Stimulated activated memory B cell treated with anti-CD40 and anti-IgM and Interleukin-4, amounts not matched to agents 10 μg/mL and 1 μg/mL and 100 μg/mL, for 72 hours (primary cell): Measurements from ENCODE around the gene MTMR12.
"Not testable (repeated sequence)": the region's sequence is repeated elsewhere in the genome, so short reads cannot be mapped to it uniquely, and the experiment has no call there.

Source experiments
- ATAC-seq: fragments of 150-1000 bp; cut with Tn5 transposase; 2 replicates; pipeline ENCODE4 v1.10.0; 2021
- H3K27ac Mint-ChIP-seq: one replicate; pipeline ENCODE4 v1.8.0; 2022; ENCODE audit warnings: mild to moderate bottlenecking, mixed read lengths
- H3K27me3 Mint-ChIP-seq: one replicate; pipeline ENCODE4 v1.8.0; 2022; ENCODE audit warnings: mixed read lengths
- H3K36me3 Mint-ChIP-seq: one replicate; pipeline ENCODE4 v1.8.0; 2022; ENCODE audit warnings: mixed read lengths
- H3K4me1 Mint-ChIP-seq: one replicate; pipeline ENCODE4 v1.8.0; 2022; ENCODE audit warnings: mixed read lengths
- H3K4me3 Mint-ChIP-seq: one replicate; pipeline ENCODE4 v1.8.0; 2022; ENCODE audit warnings: mild to moderate bottlenecking, moderate library complexity, mixed read lengths
- H3K9me3 Mint-ChIP-seq: one replicate; pipeline ENCODE4 v1.8.0; 2022; ENCODE audit warnings: mixed read lengths

The MTMR12 gene

DNA sequence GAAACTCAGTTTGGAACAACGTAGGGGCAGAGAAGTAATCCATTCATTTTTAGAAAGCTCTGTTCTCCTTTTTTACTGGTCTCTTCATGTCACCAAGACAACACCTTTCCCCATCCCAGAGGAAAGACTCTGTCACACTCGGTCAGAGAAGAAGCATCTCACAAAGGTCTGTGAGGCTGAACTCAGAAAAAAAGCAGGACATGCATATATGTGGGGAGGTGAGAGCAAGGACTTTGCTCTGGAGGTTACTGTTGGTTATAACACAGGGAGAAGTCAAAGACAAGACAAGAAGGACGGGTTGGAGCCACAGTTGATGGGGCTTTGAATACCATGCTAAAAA lies 19.2 kb upstream of the MTMR12 start:
- no peak overlapping the region for H3K4me3 Mint-ChIP-seq
- no peak for ATAC-seq
- no peaks in the 10 kb centered on the region for H3K4me1 Mint-ChIP-seq
- H3K9me3 Mint-ChIP-seq, result no peaks in the 10 kb centered on the region
- H3K27me3 Mint-ChIP-seq, result no peaks in the 10 kb centered on the region
- H3K27ac Mint-ChIP-seq, result no peak overlapping the region
- H3K36me3 Mint-ChIP-seq, result no peaks in the 10 kb centered on the region

DNA sequence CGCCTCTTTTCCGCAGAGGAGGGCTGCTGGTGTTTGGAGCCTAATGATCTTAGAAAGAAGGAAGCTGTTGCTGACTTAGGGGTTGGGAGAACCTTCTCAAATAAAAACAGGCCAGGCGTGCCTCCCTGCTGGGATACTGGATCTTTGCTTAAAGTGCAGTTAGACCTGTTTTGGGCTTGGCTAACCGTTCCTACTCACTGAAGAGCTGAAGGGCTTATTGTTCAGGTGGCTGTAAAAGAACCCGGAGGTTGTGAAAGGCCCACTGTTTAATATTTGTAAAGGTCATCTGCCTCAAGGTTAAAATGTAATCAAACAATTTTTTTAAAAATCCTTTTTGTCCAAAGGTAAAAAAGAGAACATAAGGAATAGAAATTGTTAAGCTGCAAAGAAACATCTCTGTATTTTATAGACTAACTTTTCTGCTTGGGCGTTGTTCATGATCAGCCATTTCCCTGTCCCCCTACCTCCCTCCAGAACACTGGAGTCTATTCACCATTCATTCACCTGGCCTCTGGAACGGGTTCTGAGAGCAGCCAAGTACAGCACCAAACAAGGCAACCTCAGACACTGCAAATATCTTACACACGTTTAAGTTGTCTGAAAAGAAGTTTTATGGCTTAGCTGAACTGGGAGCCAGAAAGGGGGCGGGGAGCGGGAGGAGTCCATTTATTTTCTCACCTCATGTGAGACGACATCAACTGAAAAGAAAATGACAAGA lies 18.6 kb upstream of the MTMR12 start:
- H3K27ac Mint-ChIP-seq, result no peak overlapping the region
- H3K36me3 Mint-ChIP-seq, result no peaks in the 10 kb centered on the region
- H3K9me3 Mint-ChIP-seq, result no peaks in the 10 kb centered on the region
- no peak for ATAC-seq
- H3K4me3 Mint-ChIP-seq, result no peak overlapping the region
- no peaks in the 10 kb centered on the region for H3K27me3 Mint-ChIP-seq
- no peaks in the 10 kb centered on the region for H3K4me1 Mint-ChIP-seq

DNA sequence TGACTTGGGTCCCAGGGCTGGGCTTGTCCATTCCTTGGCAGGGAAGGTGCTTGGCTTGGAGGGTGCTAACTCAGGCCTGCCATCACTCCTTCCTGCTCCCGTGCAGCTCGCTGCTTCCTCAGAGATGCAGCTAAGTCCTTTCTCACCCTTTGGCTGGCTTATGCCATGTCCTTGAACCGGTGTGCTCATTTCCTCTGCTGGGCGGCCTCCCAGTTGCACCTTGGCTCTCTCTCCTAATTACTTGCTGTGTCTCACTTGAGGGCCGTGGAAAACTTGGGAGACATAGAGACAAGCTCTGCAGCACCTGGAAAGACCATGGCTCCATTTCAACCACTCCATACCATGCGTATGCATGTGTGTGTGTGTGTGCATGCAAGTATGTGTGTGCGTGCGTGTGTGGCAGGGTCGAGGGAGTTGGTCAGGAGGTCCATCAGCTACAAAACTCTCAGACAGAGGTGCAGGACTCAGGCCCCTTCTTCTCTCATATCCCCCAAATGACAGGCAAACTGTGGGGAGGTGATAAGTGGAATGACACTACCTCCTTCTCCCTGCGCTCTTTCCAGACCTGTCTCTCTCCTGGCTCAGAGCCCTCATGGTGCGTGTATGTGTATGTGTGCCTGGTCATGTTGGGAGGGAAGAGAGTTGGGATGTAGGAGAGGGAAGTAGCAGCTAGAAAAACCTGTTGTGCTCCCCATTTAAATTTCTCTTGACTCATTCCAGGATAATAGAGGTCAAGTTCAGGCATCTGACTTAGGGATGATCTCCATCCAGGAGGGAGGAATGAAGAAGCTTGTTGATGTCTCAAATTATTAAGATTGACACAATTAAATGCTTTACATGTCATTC lies 17.6 kb upstream of the MTMR12 start:
- Mint-ChIP-seq H3K4me1 (no peaks in the 10 kb centered on the region), H3K27ac (no peak overlapping the region), H3K27me3 (no peaks in the 10 kb centered on the region)

DNA sequence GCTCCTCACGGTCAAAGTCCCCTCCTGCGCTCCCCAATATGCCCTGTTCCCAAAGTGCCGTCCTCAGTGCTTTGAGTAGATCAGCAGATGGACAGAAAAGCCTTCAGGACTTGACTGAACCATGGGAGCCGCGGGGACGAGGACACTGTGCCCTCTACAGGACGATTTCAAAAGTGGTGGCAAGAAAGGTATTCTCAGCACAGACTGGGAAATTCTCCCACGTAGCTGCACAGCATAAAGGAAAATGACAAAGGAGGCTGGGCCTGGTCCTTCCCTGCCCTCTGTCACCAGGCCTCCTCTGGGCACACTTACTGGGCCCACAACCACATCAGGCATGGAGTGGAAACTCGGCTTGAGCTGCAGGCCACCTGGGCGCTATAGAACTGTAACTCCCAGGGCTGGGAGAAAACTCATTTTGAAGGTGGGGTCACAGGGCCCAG lies 16.7 kb upstream of the MTMR12 start:
- Mint-ChIP-seq H3K9me3 (no peaks in the 10 kb centered on the region), H3K4me3 (no peak overlapping the region), H3K36me3 (no peaks in the 10 kb centered on the region), H3K27ac (no peak overlapping the region), H3K27me3 (no peaks in the 10 kb centered on the region), H3K4me1 (no peaks in the 10 kb centered on the region)
- peak; percentile 75 for ATAC-seq

More for the DNA sequence above, 17.6 kb upstream of the MTMR12 start:
- no peak for ATAC-seq
- no peaks in the 10 kb centered on the region for H3K9me3 Mint-ChIP-seq
- no peak overlapping the region for H3K4me3 Mint-ChIP-seq
- H3K36me3 Mint-ChIP-seq, result no peaks in the 10 kb centered on the region

DNA sequence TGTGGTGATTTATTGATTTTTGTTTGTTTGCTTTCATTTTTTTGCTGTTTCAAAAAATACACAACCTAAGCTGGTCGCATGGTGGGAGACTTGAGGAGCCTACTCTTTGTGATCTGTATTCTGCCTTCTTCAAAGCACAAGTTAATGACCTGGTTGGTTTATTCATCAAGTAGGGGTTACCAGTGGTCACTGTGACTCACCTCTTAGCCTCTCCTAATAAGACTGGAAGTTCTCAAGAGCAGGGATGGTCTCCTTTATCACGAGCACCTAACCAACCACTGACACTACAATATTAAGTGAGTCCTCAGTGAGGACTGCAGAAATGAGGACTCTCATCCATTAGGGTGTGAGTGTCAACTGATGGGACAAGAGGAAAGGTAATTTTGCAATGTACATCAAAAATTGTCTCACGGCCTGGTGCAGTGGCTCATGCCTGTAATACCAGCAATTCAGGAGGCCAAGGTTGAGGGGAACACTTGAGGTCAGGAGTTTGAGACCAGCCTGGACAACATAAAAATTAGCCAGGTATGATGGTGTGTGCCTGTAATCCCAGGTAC lies 13.6 kb upstream of the MTMR12 start:
- Mint-ChIP-seq H3K4me1 (no peaks in the 10 kb centered on the region), H3K27ac (no peak overlapping the region), H3K36me3 (peaks cover 5% of the 10 kb centered on the region), H3K27me3 (no peaks in the 10 kb centered on the region), H3K9me3 (peaks cover 5% of the 10 kb centered on the region), H3K4me3 (no peak overlapping the region)
- no peak for ATAC-seq

DNA sequence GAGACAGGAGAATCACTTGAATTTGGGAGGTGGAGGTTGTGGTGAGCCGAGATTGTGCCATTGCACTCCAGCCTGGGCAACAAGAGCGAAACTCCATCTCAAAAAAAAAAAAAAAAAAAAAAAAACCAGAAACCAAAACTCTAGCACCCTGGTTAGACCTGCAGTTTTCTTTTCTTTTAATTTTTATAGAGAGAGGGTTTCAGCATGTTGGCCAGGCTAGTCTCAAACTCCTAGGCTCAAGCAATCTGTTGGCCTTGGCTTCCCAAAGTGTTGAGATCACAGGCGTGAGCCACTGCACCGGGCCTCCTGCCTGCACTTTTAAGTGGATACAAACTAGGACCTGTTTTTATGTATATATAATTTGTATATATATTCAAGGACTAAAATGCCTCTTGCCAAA lies 12.9 kb upstream of the MTMR12 start:
- peaks cover 5% of the 10 kb centered on the region for H3K36me3 Mint-ChIP-seq
- no peak for ATAC-seq
- peaks cover 5% of the 10 kb centered on the region for H3K9me3 Mint-ChIP-seq
- H3K4me1 Mint-ChIP-seq, result no peaks in the 10 kb centered on the region
- H3K4me3 Mint-ChIP-seq, result no peak overlapping the region
- H3K27ac Mint-ChIP-seq, result no peak overlapping the region
- no peaks in the 10 kb centered on the region for H3K27me3 Mint-ChIP-seq

DNA sequence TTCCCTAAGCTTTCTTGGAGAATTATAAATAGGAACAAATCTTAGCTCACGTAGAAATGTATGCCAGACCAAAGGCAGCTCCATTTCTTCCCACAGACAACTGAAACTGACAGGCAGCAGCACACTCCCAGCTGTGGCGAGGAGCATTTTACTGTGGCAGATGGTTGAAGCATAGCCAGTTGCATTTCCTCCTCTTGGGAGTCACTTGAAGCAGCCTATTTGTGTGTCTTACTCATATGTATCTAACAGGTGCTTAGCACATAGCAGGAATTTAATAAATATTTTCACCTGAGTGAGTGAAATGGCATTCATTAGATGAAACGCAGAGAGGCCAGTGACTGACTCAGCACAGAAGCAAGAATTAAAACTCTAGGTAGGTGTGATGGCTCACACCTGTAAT lies 12.3 kb upstream of the MTMR12 start:
- Mint-ChIP-seq H3K9me3 (peaks cover 5% of the 10 kb centered on the region), H3K4me1 (no peaks in the 10 kb centered on the region), H3K4me3 (no peak overlapping the region), H3K36me3 (peaks cover 5% of the 10 kb centered on the region), H3K27me3 (no peaks in the 10 kb centered on the region), H3K27ac (no peak overlapping the region)
- no peak for ATAC-seq

DNA sequence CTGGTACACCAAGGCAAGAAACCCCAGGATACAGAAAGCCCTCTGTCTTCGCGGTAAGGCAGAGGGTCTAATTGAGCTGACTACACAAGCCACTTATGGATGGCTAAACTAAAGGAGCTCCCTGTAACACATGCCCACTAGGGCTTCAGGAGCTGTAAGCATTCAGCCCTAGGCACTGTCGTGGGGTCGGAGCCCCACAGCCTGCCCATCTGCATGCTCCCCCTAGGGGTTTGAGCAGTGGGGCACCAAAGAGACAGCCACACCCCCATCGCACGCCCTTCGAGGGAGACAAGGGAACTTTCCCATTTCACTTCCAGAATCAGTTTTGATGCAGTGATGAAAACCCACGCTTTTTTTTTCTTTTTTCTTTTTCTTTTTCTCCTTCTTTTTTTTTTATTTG lies 11.0 kb upstream of the MTMR12 start:
- no peaks in the 10 kb centered on the region for H3K4me1 Mint-ChIP-seq
- H3K27me3 Mint-ChIP-seq, result no peaks in the 10 kb centered on the region
- ATAC-seq, result no peak
- H3K36me3 Mint-ChIP-seq, result peaks cover 5% of the 10 kb centered on the region
- H3K4me3 Mint-ChIP-seq, result no peak overlapping the region
- peaks cover 5% of the 10 kb centered on the region for H3K9me3 Mint-ChIP-seq
- no peak overlapping the region for H3K27ac Mint-ChIP-seq

DNA sequence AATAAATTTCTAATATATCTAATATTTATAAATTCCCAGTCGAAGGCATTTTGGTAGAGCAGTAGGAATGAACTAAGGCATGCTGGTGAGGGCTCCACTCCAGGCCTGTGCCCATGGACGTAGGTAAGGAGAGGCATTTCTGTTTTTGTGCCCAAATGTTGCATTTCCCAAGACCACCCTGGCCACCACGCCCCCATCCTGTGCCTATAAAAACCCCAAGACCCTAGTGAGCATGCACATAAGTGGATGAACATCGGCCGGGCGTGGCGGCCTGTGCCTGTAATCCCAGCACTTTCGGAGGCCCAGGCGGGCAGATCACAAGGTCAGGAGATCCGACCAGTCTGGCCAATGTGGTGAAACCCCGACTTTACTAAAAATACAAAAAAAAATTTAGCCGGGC lies 10.1 kb upstream of the MTMR12 start:
- Mint-ChIP-seq H3K27me3 (no peaks in the 10 kb centered on the region), H3K27ac (no peak overlapping the region), H3K9me3 (peaks cover 5% of the 10 kb centered on the region), H3K4me3 (no peak overlapping the region), H3K4me1 (no peaks in the 10 kb centered on the region), H3K36me3 (peaks cover 5% of the 10 kb centered on the region)
- ATAC-seq, result no peak

DNA sequence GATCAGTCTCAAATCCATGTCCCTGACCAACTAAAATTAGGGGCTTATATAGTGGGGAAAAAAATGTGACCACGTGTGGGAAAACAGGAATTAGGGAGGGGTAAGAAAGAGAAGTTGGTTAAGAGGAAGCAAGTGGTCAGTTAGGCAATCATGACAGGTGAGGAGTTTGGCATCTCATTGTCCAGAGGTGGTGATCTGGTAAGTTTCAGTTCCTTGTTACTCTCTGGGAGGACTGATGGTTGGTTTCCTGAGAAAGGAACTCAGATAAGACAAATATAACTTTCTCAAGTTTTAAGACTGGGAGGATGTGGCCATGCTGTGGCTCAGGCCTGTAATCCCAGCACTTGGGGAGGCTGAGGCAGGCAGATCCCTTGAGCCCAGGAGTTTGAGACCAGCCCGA lies 9.0 kb upstream of the MTMR12 start:
- not testable (repeated sequence) for H3K4me3 Mint-ChIP-seq, H3K9me3 Mint-ChIP-seq, H3K36me3 Mint-ChIP-seq, ATAC-seq, H3K27me3 Mint-ChIP-seq, H3K4me1 Mint-ChIP-seq, H3K27ac Mint-ChIP-seq

DNA sequence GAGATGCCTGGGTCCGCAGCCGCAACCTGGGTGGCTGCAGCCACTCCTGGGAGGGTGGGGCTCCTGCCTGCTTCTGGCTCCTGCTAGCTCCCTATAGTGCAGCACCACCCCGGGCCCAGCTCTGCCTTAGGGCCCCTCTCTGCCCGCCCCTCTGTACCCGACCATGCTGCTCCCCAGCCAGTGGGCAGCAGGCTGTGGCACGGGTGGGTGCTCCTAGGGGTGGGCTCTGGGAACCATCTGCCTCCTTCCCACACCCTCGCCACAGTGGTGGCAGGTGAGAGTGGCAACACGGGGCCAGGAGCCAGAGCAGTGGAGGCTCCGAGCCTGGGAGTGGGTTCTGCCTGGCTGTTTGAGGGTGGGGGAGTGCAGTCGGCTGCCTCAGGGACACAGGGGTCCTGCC lies 7.8 kb upstream of the MTMR12 start:
- H3K4me1 Mint-ChIP-seq, result no peaks in the 10 kb centered on the region
- peaks cover 5% of the 10 kb centered on the region for H3K36me3 Mint-ChIP-seq
- no peaks in the 10 kb centered on the region for H3K27me3 Mint-ChIP-seq
- no peak for ATAC-seq
- peaks cover 5% of the 10 kb centered on the region for H3K9me3 Mint-ChIP-seq
- H3K4me3 Mint-ChIP-seq, result no peak overlapping the region
- H3K27ac Mint-ChIP-seq, result no peak overlapping the region

DNA sequence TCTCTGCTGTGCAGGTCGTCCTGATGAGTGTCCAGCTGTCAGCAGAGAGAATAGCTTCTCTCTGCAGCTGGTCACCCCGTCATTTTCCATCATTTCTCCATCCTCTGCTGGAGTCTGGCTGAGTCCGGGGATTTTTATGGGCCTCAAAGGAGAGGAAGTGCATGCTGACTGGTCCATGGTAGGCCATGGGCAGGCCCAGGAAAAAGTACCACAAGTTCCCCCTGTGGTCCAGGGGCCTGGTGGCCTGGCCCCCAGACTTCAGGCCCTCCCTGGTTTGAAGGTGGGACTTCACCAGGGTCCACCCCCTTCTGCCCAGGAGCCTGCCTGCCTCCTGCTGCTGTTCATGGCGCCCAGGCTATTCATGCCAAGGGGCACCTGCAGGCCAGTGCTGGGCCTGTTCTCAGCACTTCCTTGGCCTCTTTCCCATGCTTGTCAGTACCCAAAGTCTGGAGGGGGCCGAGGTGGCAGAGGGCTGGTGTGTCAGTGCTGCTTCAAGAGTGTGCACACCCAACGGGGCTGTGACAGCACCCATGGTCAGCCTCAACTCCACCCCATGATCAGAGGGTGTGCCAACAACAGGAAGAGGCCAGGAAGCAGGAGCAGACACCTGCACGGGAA lies 7.3 kb upstream of the MTMR12 start:
- peaks cover 5% of the 10 kb centered on the region for H3K36me3 Mint-ChIP-seq
- H3K27ac Mint-ChIP-seq, result no peak overlapping the region
- no peak for ATAC-seq
- H3K4me1 Mint-ChIP-seq, result no peaks in the 10 kb centered on the region
- no peaks in the 10 kb centered on the region for H3K27me3 Mint-ChIP-seq
- H3K4me3 Mint-ChIP-seq, result no peak overlapping the region
- H3K9me3 Mint-ChIP-seq, result peaks cover 5% of the 10 kb centered on the region

DNA sequence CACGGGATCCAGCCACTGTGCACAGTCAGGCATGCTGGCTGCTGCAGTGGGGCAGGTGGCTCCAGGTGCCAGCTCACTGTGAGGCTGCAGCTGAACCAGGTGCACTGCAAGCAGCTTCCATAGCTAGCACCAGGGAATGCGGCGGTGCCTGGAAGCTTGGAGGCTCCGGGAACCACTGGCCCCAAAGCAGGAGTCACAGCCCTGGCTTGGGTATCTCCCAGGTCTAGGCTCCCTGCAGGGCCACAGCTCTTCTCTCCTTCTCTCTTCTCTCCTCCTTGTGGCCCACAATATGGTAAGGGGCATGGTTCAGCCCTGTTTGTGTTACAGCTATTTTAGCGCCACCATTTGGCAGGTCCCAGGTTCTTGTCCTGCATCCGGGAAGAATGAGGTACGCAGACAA lies 6.7 kb upstream of the MTMR12 start:
- H3K9me3 Mint-ChIP-seq, result peaks cover 5% of the 10 kb centered on the region
- no peak overlapping the region for H3K4me3 Mint-ChIP-seq
- peaks cover 5% of the 10 kb centered on the region for H3K36me3 Mint-ChIP-seq
- ATAC-seq, result no peak
- no peaks in the 10 kb centered on the region for H3K27me3 Mint-ChIP-seq
- H3K27ac Mint-ChIP-seq, result no peak overlapping the region
- H3K4me1 Mint-ChIP-seq, result no peaks in the 10 kb centered on the region

DNA sequence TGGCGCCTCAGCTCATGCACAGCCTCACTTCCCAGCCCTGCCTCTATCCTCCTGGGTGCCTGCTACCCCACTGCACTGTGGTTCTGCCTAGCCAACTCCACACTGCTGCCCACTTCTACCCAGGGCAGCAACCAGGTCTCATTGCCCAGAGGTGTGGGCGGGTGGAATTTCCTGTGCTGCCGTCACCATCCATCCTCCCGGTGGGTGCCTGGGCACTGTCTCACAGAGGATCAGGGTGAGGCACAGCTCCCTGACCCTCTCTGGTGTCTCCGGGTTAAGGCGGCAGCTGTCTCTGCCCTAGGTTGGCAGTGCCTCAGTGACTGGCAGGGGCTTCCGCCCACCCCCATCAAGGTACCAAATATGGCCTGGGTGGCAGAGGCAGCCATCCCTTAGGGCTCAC lies 4.3 kb upstream of the MTMR12 start:
- Mint-ChIP-seq H3K9me3 (peaks cover 5% of the 10 kb centered on the region), H3K36me3 (peaks cover 5% of the 10 kb centered on the region), H3K27ac (no peak overlapping the region), H3K4me1 (peaks cover 2% of the 10 kb centered on the region), H3K27me3 (no peaks in the 10 kb centered on the region), H3K4me3 (no peak overlapping the region)
- no peak for ATAC-seq

DNA sequence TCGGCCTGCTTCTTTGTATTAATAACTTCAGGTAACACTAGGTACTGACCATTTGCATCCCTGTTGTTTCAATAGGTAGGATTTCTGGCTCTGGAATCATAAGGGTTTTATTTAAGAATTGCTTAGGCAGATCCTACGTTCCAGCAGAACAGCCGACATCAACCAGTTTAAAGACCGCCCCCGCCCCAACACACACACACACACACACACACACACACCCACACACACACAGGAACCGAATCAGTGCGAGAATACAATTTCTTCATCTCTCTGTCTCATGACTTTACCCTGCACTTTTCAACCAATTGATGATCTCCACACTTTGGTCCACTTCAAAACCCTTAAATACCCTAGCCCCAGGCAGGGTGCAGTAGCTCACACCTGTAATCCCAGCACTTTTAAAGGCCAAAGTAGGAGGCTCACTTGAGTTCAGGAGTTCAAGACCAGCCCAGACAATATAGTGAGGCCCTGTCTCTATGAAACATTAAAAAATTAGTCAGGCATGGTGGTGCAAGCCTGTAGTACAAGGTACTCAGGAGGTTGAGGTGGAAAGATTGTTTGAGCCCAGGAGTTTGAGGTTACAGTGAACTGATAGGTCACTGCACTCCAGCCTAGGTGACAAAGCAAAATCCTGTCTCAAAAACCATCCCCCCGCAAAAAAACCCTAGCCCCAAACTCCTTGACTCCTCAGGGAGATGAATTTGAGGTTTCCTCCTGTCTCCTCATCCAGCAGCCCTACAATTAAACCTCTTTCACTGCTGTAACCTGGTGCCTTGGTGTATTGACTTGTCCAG lies 2.7 kb upstream of the MTMR12 start:
- Mint-ChIP-seq H3K36me3 (no peaks in the 10 kb centered on the region), H3K4me1 (peaks cover 18% of the 10 kb centered on the region), H3K27me3 (no peaks in the 10 kb centered on the region), H3K4me3 (no peak overlapping the region), H3K27ac (no peak overlapping the region), H3K9me3 (no peaks in the 10 kb centered on the region)
- no peak for ATAC-seq
